ENCODE measurements around the gene CACNA2D2.
A peak's percentile ranks its signal among the peaks of the same experiment; 100 is the strongest.

The CACNA2D2 gene

GRCh38 chr3:50340448-50341329 lies 162.7 kb downstream of the CACNA2D2 start, which contains the start of gene RASSF1:
RASSF1 (minus strand) TSS chr3:50340836; CDS start chr3:50340805, 31 bp downstream.
- peak; percentile 75 for DNase-seq

- no peak for DNase-seq
Observed at GRCh38 chr3:50340147-50340447, 163.3 kb downstream of the CACNA2D2 start.

DNA sequence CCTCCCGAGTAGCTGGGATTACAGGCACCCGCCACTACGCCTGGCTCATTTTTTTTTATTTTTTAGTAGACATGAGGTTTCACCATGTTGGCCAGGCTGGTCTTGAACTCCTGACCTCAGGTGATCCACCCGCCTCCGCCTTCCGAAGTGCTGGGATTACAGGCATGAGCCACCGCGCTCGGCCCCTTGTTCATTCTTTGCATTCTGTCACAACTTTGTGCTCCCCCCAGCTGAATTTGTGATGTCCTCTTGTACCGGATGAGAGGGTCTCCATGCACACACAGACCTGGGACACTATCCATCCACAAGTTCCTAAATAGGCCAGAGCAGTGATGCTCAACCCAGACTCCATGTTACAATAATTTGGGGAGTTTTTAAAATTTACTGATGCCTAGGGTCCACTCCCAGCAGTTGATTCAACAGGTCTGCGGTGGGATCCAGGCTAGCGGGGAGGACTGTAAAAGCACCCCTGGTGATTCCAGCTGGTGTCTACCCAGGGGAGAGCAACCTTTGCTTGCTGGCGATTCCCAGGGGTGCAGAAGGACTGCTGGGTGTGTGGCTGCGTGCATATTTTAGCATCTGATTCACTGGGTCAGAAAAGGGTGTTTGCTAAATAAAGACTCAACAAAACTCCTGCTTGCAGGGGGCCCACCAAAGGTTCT lies 163.8 kb downstream of the CACNA2D2 start:
- no peak for DNase-seq

- DNase-seq: no peak
Observed at GRCh38 chr3:50338965-50339364, 164.5 kb downstream of the CACNA2D2 start.

DNA sequence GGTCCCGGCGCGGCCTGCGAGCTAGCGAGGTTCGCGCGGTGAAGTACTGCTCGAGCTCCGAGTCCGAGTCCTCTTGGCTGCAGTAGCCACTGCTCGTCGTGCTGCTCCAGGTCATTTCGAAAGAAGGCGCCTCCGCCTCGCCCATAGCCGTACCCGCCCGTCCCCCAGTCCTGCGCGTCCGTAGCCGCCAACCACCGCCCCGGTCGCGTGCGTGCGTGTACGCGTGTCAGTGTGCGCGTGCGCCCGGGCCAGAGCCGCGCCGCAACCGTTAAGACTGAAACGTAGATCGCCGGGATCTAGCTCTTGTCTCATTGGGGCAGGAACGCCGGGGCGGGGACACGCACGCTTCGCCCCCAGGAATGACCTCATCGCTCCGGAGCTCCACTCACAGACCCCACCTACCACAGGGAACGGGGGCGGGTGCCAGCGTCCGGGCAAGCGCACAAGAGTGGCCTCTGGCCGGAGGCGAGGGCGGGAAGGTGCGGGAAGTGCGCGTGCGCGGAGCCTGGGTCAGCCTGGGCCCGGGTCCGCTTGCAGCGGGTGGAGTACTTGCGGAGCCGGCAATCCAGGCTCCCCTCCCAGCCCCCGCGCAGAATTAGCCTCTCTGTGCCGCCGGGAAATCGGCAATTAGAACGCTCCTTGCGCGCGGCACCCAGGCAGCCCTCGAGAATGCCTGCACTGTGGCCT lies 166.1 kb downstream of the CACNA2D2 start:
- DNase-seq: peak; percentile 90

DNA sequence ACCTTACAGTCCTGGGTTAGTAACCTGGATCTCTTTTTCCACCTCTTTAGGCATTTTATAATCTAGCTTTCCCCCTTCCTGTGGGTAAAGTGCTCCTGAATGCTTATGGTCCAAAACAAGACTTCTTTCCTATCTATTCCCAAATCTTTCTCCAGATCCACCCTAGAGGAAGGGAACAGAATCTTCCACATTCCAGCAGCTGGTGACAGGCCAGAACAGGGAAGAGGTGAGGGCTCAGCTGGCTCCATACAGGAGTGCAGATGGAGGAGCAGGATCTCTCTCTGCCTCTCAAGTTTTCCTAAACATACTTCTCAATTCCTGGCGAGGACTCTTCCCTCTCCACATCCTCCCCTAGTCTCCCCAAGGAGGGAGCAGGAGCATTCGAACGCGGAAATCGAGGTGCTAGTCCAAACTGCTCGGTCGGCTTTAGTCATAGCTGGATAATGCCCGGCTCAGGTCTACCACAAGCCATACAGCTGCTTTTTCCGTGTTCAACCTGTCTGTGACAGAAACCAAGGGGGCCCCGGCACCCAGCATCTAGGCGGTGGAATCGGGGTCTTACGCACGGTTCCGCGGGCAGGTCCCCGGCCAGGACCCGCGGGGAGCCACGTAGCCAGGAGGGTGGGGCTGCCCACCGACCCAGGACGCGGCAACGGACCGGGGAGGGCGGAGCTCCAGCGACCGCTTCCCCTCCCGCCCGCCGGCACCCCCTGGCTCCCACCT lies 166.8 kb downstream of the CACNA2D2 start:
- no peak for DNase-seq

GRCh38 chr3:50334339-50335075 lies 168.9 kb downstream of the CACNA2D2 start:
- no peak for DNase-seq

GRCh38 chr3:50333744-50334328 lies 169.6 kb downstream of the CACNA2D2 start:
- no peak for DNase-seq

DNA sequence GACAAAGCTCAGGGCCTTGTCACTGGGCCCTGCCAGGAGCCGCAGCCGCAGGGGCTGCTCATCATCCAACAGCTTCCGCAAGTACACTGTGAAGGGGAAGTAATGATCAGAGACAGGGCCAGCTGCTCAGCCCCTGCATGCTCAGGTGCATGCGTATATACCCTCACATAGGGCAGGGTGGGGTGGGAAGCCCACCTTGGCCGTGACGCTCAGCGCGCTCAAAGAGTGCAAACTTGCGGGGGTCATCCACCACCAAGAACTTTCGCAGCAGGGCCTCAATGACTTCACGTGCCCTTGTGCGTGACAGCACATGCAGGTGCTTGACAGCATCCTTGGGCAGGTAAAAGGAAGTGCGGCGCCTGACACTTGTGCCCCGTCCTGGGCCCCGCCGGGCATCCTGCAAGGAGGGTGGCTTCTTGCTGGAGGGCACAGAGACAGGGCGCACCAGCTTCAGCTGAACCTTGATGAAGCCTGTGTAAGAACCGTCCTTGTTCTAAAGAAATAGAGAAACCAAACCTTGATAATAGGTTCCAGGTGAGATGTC lies 172.0 kb downstream of the CACNA2D2 start:
- no peak for DNase-seq

- no peak for DNase-seq
Observed at GRCh38 chr3:50330330-50330729, 173.1 kb downstream of the CACNA2D2 start.

DNA sequence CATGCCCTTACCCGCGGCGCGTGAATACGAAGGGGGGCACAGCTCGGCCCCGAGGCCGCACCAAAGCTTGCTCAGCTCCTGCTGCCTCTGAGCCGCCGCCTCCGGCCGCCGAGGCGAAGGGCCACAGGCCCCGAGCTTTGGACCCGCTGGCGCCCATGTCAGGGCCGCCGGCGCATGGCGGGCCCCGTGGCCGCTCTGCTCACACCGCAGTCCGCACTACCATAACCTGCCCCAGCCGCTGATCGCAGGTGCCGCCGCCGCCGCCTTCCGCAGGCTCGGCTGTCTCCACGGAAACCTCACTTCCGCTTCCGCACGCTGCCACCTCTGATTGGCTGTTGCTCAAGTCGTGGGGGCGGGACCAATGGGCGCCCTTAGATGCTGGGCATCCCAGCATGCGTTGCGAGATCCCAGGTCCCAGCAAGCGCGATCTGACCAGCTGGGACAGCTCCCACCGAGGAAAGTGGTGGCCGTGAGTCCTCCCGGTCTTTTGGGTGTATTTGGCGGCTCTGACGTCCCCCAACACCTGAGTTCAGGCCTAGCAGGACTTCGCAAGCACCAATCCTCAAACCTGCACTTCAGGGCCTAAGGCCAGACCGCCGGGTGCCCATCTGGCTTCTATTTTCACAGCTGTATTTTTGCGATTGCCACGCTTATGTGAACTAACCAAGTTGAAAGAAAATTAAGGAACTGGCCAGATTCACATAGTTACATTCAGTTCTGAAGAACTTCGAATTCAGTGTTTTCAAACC lies 175.3 kb downstream of the CACNA2D2 start, which contains the start of gene TUSC2:
Gene TUSC2, minus strand, starts transcription at position 281 of the 749 bp plus-strand sequence. Its CDS starts 124 bp downstream, at position 157.
- peak; percentile 92 for DNase-seq

GRCh38 chr3:50327129-50327528 lies 176.3 kb downstream of the CACNA2D2 start:
- DNase-seq: no peak

DNA sequence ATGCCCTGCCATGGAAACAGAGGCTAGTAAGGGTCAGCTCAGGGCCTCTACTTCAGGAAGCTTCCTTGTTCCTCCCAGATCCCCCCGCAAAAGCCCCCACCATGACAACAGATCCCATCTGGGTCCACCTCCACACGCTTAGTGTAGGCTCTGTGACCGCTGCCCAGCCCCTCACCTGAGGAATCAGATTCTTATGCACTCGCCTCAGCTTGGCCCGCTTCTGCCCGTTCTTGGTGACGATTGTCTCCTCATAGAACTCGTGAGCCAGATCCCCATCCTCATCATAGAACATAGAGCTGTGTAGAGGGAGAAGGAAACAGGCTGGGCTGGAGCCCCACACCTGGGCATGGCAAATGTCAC lies 177.3 kb downstream of the CACNA2D2 start:
- no peak for DNase-seq

GRCh38 chr3:50325497-50326181 lies 177.8 kb downstream of the CACNA2D2 start:
- no peak for DNase-seq

- no peak for DNase-seq
Observed at GRCh38 chr3:50325113-50325480, 178.3 kb downstream of the CACNA2D2 start.

GRCh38 chr3:50324351-50325112 lies 178.9 kb downstream of the CACNA2D2 start:
- DNase-seq: peak; percentile 74

DNA sequence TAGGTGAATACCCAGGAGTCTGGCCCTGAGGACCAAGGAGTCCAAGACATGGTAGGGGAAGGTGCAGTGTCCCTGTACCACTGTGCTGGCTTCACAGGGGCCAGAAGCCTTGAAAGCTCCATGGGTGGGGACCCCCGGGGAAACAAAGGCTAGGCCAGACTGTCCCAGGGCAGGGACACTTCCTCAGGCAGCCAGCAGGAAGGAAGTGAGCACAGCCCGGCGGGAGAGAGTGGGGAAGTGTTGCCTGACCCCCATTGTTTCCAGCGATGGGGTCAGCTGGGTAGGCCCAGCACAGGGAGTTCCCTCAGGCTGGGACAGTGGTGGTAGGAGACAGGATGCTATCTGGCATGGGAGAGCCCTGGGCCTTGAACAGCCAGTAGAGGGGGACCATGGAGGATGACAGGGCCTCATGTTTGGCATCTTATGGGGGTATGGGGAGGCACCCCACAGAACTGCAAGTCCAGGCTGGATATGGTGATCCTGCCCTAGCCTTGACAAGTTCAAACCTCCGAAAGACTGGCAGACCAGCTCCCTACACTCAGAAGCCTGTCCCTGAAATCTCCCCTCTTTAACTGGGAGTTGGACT lies 179.7 kb downstream of the CACNA2D2 start:
- DNase-seq: no peak

DNA sequence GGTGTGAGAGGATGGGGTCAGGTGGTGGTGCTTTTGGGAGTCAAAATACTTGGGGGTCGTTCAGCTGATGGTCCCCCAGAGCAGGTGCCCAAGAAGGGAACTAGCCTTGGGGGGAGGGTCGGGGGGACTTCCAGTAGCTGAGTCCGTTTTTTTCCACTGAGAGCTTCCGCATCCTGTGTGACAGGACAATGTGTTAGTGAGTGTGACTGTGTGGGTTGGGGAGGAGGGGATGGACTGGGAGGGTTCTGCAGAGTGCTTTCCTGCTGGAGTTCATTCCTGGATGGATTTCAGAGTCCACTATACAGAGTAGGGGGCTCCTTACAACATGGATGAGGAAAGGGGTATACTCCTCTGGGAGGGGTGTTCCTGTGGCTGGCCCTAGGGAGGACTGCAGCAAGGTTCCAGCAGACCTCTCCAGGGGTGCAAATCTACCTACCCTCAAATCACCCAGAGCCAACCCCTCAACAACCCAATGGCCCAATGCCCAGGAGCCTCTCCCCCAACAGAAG lies 180.3 kb downstream of the CACNA2D2 start:
- no peak for DNase-seq

All from activated T-cell treated with anti-CD3 and anti-CD28 coated beads, Interleukin-2, amount 50 U/mL, for 1 hour (primary cell).